B cell (primary cell): Measurements from ENCODE around the gene KDM3B. TPM values are rescaled to one million over a fixed set of nuclear protein-coding genes. Genes with fewer than 3 reads are reported as not detected.

Source experiments
- ATAC-seq: fragments of 200-7000 bp; cut with Tn5 transposase; one replicate; pipeline ENCODE4 v1.10.0; 2021; ENCODE audit warnings: low read depth, mild to moderate bottlenecking, moderate number of reproducible peaks, moderate library complexity
- CTCF ChIA-PET: fragments of 350-600 bp; sonication (Branson Sonifier 250); formaldehyde crosslinking; loops from one replicate; lab custom pipeline; 2021; ENCODE audit warnings: antibody characterized with exemption, inconsistent platforms; lab: Charles Lee
- POLR2A ChIA-PET: fragments of 350-600 bp; sonication (Branson Sonifier 250); formaldehyde crosslinking; loops from one replicate; lab custom pipeline; 2021; ENCODE audit warnings: antibody characterized with exemption; lab: Charles Lee
- DNase-seq: peaks from one replicate; pipeline ENCODE4 v3.0.0; 2013
- H2AFZ ChIP-seq: 2 replicates; pipeline ENCODE4 v1.6.1; 2012; ENCODE audit warnings: mild to moderate bottlenecking, low read depth, low read length; ENCODE audit not compliant: insufficient read depth, poor library complexity, severe bottlenecking
- H3K27ac ChIP-seq, 2 donors: 1 replicate in 1 of 2; 2 replicates in 1 of 2; pipeline ENCODE4 v1.5.1; 2012 to 2013; ENCODE audit warnings: low read length in 2 of 2, mild to moderate bottlenecking in 2 of 2, moderate library complexity in 1 of 2
- H3K27me3 ChIP-seq, 4 experiments: fragments of 200-600 bp in 1 of 4; sonication (generic) in 1 of 4; replicated peaks in 1 of 4; 1 replicate in 2 of 4; 2 replicates in 2 of 4; pipeline versions ENCODE4 v1.6.1 to v1.7.0; 2013 to 2016; ENCODE audit warnings: low read length in 3 of 4, mild to moderate bottlenecking in 2 of 4, mixed read lengths in 1 of 4, moderate library complexity in 1 of 4; ENCODE audit not compliant: insufficient read depth in 4 of 4, control insufficient read depth in 3 of 4; ENCODE audit errors: control extremely low read depth in 1 of 4
- H3K36me3 ChIP-seq, 2 experiments: replicated peaks in 1 of 2; 1 replicate in 1 of 2; 2 replicates in 1 of 2; pipeline versions ENCODE4 v1.6.1 to v1.7.1; 2013; ENCODE audit warnings: low read length in 1 of 2; ENCODE audit not compliant: insufficient read depth in 2 of 2, control insufficient read depth in 1 of 2; ENCODE audit errors: control extremely low read depth in 1 of 2, extremely low read depth in 1 of 2
- H3K4me1 ChIP-seq, 2 donors: fragments of 200-600 bp in 1 of 2; sonication (generic) in 1 of 2; 1 replicate in 1 of 2; 2 replicates in 1 of 2; pipeline versions ENCODE4 v1.5.1 to v1.6.1; 2013 to 2017; ENCODE audit warnings: low read length in 2 of 2; ENCODE audit not compliant: control insufficient read depth in 2 of 2, insufficient read depth in 2 of 2
- H3K4me2 ChIP-seq: replicated peaks from 2 replicates; pipeline ENCODE3; 2012; ENCODE audit warnings: mild to moderate bottlenecking, low read depth, low read length; ENCODE audit not compliant: poor library complexity, severe bottlenecking
- H3K4me3 ChIP-seq, 5 experiments: fragments of 200-600 bp in 1 of 5; sonication (generic) in 1 of 5; 1 replicate in 3 of 5; 2 replicates in 2 of 5; pipeline versions ENCODE4 v1.5.1 to v1.7.0; 2011 to 2016; ENCODE audit warnings: low read length in 4 of 5, mild to moderate bottlenecking in 4 of 5, low read depth in 2 of 5, control low read depth in 1 of 5, moderate library complexity in 1 of 5; ENCODE audit not compliant: insufficient read depth in 1 of 5; ENCODE audit errors: control extremely low read depth in 1 of 5, extremely low read depth in 1 of 5
- H3K79me2 ChIP-seq: fragments of 200-600 bp; sonication (generic); one replicate; pipeline ENCODE4 v1.6.0; 2016; ENCODE audit warnings: low read length; ENCODE audit not compliant: control insufficient read depth, insufficient read depth
- H3K9ac ChIP-seq: fragments of 200-600 bp; sonication (generic); 2 replicates; pipeline ENCODE4 v1.6.1; 2017; ENCODE audit warnings: mild to moderate bottlenecking, low read length, moderate library complexity
- H3K9me3 ChIP-seq, 3 donors: one replicate each; pipeline versions ENCODE4 v1.6.1 to v1.7.1; 2013; ENCODE audit warnings: low read length in 2 of 3; ENCODE audit not compliant: control insufficient read depth in 2 of 3, insufficient read depth in 1 of 3; ENCODE audit errors: control extremely low read depth in 1 of 3
- H4K20me1 ChIP-seq: 2 replicates; pipeline ENCODE4 v1.6.0; 2012; ENCODE audit warnings: mild to moderate bottlenecking, low read length; ENCODE audit not compliant: insufficient read depth, control insufficient read depth, poor library complexity, severe bottlenecking
- H3K27ac Mint-ChIP-seq: one replicate; pipeline ENCODE4 v1.8.0; 2021; ENCODE audit warnings: mixed read lengths
- H3K27me3 Mint-ChIP-seq: one replicate; pipeline ENCODE4 v1.8.0; 2021; ENCODE audit warnings: mixed read lengths
- H3K4me1 Mint-ChIP-seq: one replicate; pipeline ENCODE4 v1.8.0; 2021; ENCODE audit warnings: mixed read lengths
- H3K4me3 Mint-ChIP-seq: one replicate; pipeline ENCODE4 v1.8.0; 2021; ENCODE audit warnings: mixed read lengths
- H3K9me3 Mint-ChIP-seq: one replicate; pipeline ENCODE4 v1.8.0; 2022; ENCODE audit warnings: mixed read lengths; ENCODE audit not compliant: insufficient read depth
- EZH2 ChIP-seq: IDR thresholded peaks from 2 replicates; pipeline ENCODE4 v1.6.1; 2012; ENCODE audit warnings: borderline replicate concordance, low read depth, mild to moderate bottlenecking, moderate library complexity, low read length; ENCODE audit not compliant: insufficient read depth, poor library complexity, severe bottlenecking
- WGBS: methylation state at CpG from one replicate; pipeline ENCODE4 v1.1.5; 2013; ENCODE audit warnings: missing lambda C conversion rate; ENCODE audit not compliant: insufficient coverage; 5-methylcytosine and 5-hydroxymethylcytosine counted together
- intact Hi-C: fragments of 100-400 bp; cut with micrococcal nuclease; formaldehyde crosslinking; loops from one replicate; pipeline ENCODE4 v1.10.0; 2022
- polyA plus RNA-seq: library from polyadenylated mRNA; depleted of rRNA; stranded (reverse); fragments of >200 nt; gene quantifications from 2 replicates; pipeline ENCODE4 v1.2.3, GENCODE V29; 2012
- total RNA-seq, 2 donors: library from RNA; stranded (reverse); fragments of 120-200 nt in 1 of 2; gene quantifications; 1 replicate in 1 of 2; 2 replicates in 1 of 2; pipeline versions ENCODE4 v1.2.3 to v1.2.4, GENCODE V29; 2013 to 2022
- TF ChIP-seq, protein P1 (sequence below): fragments of 200-600 bp; IDR thresholded peaks from one replicate; pipeline ENCODE4 v1.8.0; 2022; ENCODE audit warnings: antibody characterized with exemption, mild to moderate bottlenecking

Gene KDM3B
- total and polyA plus RNA-seq, 2 donors (not counting 1 experiment from before 2014, with no cell fraction given), result 41.8 to 99.9 TPM

DNA sequence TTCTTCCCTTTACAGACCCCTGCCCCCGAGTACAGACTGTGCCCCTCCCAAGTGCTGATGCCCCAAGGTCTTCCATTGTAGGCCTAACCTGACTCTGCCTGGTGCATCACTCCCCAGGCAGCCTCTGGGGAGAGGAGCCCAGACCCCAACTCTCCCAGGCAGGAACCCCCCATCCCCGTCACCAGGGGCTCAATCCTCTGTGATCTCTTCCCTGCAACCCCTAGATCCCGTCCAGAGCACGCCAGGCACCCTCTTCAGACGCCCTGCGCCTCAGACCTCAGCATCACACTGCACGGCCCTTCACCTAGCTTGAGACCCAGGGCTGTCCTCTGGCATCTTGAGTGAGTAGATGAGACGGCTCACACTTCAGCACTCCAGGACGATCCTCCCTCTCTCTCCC is 106.4 kb downstream of the KDM3B start:
- CTCF ChIA-PET, result interaction anchor here (9.3 to 13.1 kb wide), 2 partner anchors 9 to 42 kb away, joined by 65 to 281 read pairs; no protein-coding TSS in a partner anchor
- intact Hi-C loops, result no loop called here
- Histone ChIP-seq H3K27ac (peak overlapping the region in 1 of 2 donors; percentile 29), H4K20me1 (no peaks in the 10 kb centered on the region), H3K36me3 (no peaks in the 10 kb centered on the region), H3K4me1 (peaks cover 19 to 34% of the 10 kb centered on the region in 2 donors), H3K9ac (no peak overlapping the region), H3K4me3 (no peak overlapping the region), H2AFZ (peak overlapping the region; percentile 55), H3K9me3 (peaks cover 0 to 4% (median 0%) of the 10 kb centered on the region in 3 donors), H3K4me2 (peak overlapping the region; percentile 48), H3K27me3 (no peaks in the 10 kb centered on the region), H3K79me2 (no peaks in the 10 kb centered on the region)
- POLR2A ChIA-PET, result no interaction called here
- 75% methylated on average over 8 of the region's 9 CpGs for WGBS
- Mint-ChIP-seq H3K4me1 (peaks cover 35% of the 10 kb centered on the region), H3K9me3 (no peaks in the 10 kb centered on the region), H3K27ac (peak overlapping the region; percentile 92), H3K4me3 (peak overlapping the region; percentile 74), H3K27me3 (no peaks in the 10 kb centered on the region)
- peak; percentile 1 for ATAC-seq
- no peak for TF ChIP-seq EZH2
- TF ChIP-seq, protein P1, sequence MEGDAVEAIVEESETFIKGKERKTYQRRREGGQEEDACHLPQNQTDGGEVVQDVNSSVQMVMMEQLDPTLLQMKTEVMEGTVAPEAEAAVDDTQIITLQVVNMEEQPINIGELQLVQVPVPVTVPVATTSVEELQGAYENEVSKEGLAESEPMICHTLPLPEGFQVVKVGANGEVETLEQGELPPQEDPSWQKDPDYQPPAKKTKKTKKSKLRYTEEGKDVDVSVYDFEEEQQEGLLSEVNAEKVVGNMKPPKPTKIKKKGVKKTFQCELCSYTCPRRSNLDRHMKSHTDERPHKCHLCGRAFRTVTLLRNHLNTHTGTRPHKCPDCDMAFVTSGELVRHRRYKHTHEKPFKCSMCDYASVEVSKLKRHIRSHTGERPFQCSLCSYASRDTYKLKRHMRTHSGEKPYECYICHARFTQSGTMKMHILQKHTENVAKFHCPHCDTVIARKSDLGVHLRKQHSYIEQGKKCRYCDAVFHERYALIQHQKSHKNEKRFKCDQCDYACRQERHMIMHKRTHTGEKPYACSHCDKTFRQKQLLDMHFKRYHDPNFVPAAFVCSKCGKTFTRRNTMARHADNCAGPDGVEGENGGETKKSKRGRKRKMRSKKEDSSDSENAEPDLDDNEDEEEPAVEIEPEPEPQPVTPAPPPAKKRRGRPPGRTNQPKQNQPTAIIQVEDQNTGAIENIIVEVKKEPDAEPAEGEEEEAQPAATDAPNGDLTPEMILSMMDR, result no peak
- no peak for DNase-seq

DNA sequence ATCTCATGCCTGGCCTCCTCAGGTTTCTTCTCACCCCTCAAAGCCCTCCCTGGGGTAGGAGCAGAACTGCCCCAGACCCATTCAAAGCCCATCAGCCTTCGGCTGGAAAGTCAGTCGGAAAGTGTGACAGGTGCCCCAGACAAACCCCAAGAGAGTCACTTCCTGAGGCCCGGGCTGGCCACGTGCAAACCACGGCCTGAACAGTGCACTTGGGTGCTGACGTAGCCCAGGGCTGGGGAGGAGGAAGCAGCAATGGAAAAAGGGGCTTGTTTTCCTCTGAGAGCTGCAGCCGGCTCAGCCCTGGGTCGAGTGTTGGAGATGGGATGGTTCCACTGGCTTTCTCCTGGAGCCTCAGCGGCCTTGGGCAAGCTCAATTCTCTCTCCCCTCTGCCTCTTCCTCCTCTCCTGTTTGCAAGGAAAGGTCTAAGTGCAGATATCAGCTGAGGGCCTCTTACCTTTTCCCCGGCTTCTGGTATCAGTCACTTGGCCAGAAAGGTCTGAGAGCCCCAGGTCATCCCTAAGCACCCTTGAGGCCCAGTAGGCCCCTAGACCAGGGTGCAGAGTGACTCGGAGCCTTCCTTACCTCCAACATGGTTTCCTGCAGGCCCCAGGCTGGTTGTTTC is 106.9 kb downstream of the KDM3B start:
- TF ChIP-seq, protein P1, result no peak
- TF ChIP-seq EZH2, result no peak
- H2AFZ ChIP-seq, result peak overlapping the region; percentile 55
- peak overlapping the region; percentile 48 for H3K4me2 ChIP-seq
- H3K36me3 ChIP-seq, result no peaks in the 10 kb centered on the region
- Mint-ChIP-seq H3K4me3 (peak overlapping the region; percentile 74), H3K27ac (peak overlapping the region; percentile 92), H3K27me3 (no peaks in the 10 kb centered on the region), H3K9me3 (no peaks in the 10 kb centered on the region), H3K4me1 (peaks cover 35% of the 10 kb centered on the region)
- H3K27me3 ChIP-seq, result no peaks in the 10 kb centered on the region
- H3K4me3 ChIP-seq, result no peak overlapping the region
- intact Hi-C loops, result no loop called here
- peak; percentile 79 for DNase-seq
- CTCF ChIA-PET, result interaction anchor here (6.9 to 9.3 kb wide), 2 partner anchors 10 to 44 kb away, joined by 43 to 65 read pairs; no protein-coding TSS in a partner anchor
- H3K79me2 ChIP-seq, result no peaks in the 10 kb centered on the region
- ATAC-seq, result peak; percentile 42
- POLR2A ChIA-PET, result interaction anchor here (0.5 to 0.6 kb wide), 2 partner anchors 9 to 22 kb away, joined by 3 to 4 read pairs; no protein-coding TSS in a partner anchor
- peaks cover 19 to 37% of the 10 kb centered on the region in 2 donors for H3K4me1 ChIP-seq
- H4K20me1 ChIP-seq, result no peaks in the 10 kb centered on the region
- 14% methylated on average over 7 of the region's 11 CpGs for WGBS
- H3K9ac ChIP-seq, result no peak overlapping the region
- peaks cover 0 to 4% (median 0%) of the 10 kb centered on the region in 3 donors for H3K9me3 ChIP-seq
- peak overlapping the region in 1 of 2 donors; percentile 29 for H3K27ac ChIP-seq
